ENCODE measurements around the gene KLHL29. TPM values are rescaled to one million over a fixed set of nuclear protein-coding genes. Genes with fewer than 3 reads are reported as not detected.

The KLHL29 gene
- total RNA-seq, 2 experiments from 2014 or later = 0.88 to 0.99 TPM

DNA sequence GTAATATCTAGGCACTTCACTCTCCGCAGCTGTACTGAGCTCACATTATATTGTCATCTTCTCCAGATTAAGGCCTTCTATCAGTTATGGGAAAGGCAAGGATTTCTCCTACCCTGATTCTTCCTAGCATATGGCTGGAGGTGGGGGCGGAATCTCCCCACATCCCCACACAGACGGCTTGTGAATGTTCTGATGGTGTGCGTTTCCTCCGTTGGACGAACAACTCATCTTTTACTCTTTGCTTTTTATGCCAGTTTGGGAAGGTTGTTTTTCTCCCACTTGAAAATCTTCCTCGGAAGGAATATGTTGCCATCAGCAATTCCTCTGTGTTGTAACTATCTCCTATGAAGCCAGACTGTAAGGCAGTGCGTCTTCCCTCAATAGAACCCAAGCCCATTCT lies 24.3 kb downstream of the KLHL29 start:
- Mint-ChIP-seq H3K27ac (no peak overlapping the region), H3K4me1 (ENCODE audit: low read depth) (no peaks in the 10 kb centered on the region), H3K9me3 (no peaks in the 10 kb centered on the region), H3K4me3 (no peak overlapping the region), H3K36me3 (no peaks in the 10 kb centered on the region), H3K27me3 (peaks cover 2% of the 10 kb centered on the region)
- DNase-seq = no peak
- intact Hi-C loops (cut with micrococcal nuclease) = no loop called here
- POLR2A ChIA-PET = no interaction called here
- CTCF ChIA-PET = no interaction called here

DNA sequence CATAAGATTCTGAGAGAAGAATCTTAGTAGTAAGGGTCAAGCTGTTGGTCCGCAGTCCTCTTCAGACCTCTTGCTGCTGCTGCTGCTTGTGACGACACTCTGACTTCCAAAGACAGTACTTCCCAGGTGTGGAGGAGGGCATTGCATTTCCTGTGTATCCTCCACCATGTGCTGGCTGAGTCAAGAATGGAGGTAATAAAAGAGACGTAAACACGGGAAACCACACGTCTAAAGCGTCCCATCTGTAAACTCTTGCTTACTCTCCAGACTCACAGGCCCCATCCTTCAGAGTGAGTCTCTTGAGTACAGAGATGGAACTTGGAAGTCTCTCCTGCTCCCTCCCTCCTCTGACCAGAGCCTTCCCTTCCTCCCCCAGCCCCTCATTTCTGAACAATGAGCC lies 25.6 kb downstream of the KLHL29 start:
- DNase-seq = no peak
- Mint-ChIP-seq H3K4me3 (no peak overlapping the region), H3K36me3 (no peaks in the 10 kb centered on the region), H3K27me3 (peaks cover 2% of the 10 kb centered on the region), H3K4me1 (ENCODE audit: low read depth) (no peaks in the 10 kb centered on the region), H3K9me3 (no peaks in the 10 kb centered on the region), H3K27ac (no peak overlapping the region)
- intact Hi-C loops (cut with micrococcal nuclease) = no loop called here
- ChIA-PET CTCF (no interaction called here), POLR2A (no interaction called here)

DNA sequence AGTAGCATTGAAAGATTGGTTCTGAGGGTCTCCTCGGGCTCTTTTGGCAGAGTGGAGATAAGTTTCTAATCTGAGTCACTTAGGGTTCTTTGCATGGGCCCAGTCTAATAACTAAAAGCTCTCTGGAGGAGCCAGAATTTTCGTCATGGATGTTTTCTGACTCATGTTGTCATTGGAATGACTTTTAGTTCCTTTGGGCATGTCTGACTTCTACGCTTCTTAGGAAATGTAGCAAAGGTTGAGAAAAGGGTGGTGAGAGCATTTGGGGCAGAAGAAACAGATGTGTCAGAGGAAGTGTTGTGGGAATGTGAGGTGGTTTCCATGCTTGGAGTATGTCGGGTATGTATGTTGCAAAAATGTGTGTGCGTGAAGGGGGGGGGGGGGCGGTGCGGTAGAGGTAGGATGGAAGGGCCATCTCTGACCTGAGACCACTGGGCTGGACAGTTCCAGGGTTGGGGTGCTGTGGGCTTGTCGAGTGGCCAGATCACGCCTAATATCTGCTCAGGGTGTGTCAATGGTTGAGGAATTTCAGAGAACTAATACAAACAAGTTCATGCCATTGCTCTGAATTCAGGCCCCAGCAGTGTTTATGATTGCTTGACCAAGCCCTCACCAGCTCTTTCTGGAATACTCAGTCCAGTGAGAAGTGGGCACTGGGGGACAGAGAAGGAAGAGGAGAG lies 26.9 kb downstream of the KLHL29 start:
- Mint-ChIP-seq H3K4me1 (ENCODE audit: low read depth) (no peaks in the 10 kb centered on the region), H3K27me3 (peaks cover 2% of the 10 kb centered on the region), H3K27ac (no peak overlapping the region), H3K9me3 (no peaks in the 10 kb centered on the region), H3K4me3 (no peak overlapping the region), H3K36me3 (no peaks in the 10 kb centered on the region)
- ChIA-PET POLR2A (no interaction called here), CTCF (no interaction called here)
- intact Hi-C loops (cut with micrococcal nuclease) = no loop called here
- no peak for DNase-seq

DNA sequence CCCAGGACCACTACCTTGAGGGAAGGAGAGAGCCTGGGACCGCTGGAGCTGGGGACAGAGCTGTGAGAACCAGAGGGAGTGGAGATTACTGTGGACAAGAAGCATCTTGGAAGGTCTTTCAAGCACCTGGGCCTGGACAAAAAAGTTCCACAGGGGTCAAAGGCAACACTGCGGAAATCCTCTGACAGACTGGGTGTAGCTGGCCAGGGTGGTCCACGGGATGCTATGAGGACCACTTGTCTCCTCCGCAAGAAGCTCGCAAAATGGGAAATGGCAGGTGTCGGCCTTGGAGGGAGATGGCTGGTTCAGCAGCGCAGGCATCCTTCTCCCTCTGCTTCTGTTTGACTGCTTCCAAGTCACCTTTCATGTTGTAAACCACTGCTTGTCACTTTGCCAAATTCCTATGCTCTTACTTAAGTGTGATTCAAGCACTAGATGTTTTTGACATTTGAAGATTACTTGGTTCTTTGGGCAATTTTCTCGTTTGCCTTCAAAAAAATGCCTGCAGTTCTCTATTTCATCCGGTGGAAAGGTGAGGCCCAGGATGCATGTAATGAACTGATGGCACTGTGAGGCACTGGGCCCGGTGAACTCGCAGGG lies 27.7 kb downstream of the KLHL29 start:
- no peak overlapping the region for H3K4me3 Mint-ChIP-seq
- H3K36me3 Mint-ChIP-seq = no peaks in the 10 kb centered on the region
- no peak overlapping the region for H3K27ac Mint-ChIP-seq
- DNase-seq = no peak
- CTCF ChIA-PET = no interaction called here
- peaks cover 2% of the 10 kb centered on the region for H3K27me3 Mint-ChIP-seq
- intact Hi-C loops (cut with micrococcal nuclease) = no loop called here
- POLR2A ChIA-PET = no interaction called here
- H3K4me1 Mint-ChIP-seq (ENCODE audit: low read depth) = no peaks in the 10 kb centered on the region
- no peaks in the 10 kb centered on the region for H3K9me3 Mint-ChIP-seq

DNA sequence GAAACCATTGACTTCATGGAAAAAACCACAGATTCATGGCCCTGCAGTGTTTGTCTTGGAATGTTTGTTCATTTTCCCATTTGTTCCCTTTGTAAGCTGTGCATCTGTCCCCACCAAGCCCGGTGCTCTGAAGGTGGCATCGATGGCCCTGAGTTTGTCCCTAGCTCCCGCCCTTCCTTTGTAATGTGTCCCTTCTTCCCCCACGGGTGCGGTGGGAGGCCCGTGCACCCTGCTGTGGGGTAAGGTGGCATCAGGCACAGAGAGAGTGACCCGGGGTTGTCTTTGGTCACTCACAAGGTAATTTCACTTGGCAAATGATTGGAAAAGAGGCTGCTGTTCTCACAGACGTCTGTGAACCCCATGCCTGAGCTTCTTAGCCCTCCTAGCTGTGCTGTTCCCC lies 28.7 kb downstream of the KLHL29 start:
- Mint-ChIP-seq H3K4me1 (ENCODE audit: low read depth) (no peaks in the 10 kb centered on the region), H3K4me3 (no peak overlapping the region), H3K36me3 (no peaks in the 10 kb centered on the region), H3K9me3 (no peaks in the 10 kb centered on the region), H3K27me3 (peaks cover 2% of the 10 kb centered on the region), H3K27ac (no peak overlapping the region)
- CTCF ChIA-PET = no interaction called here
- POLR2A ChIA-PET = no interaction called here
- no peak for DNase-seq
- intact Hi-C loops (cut with micrococcal nuclease) = no loop called here

DNA sequence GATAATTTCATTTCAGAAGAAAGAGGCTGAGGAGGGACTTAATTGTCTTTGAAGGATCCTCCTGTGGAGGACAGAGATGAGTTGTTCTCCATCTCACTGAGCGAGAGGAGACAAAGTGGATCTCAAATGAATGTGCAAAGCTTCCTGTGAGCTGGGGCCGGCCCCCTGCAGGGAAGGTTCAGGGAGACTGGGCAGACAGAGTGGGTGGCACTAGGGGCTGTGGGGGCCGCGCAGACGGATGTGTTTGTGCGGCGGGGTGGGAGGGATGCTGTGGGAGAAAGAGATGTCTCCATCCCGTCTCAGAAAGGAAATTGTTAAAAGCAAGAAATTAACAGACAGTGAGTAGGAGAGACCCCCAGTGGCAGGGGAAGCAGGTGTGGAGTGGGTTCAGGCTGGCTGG lies 29.1 kb downstream of the KLHL29 start:
- ChIA-PET CTCF (no interaction called here), POLR2A (no interaction called here)
- H3K36me3 Mint-ChIP-seq = no peaks in the 10 kb centered on the region
- DNase-seq = no peak
- no peaks in the 10 kb centered on the region for H3K9me3 Mint-ChIP-seq
- H3K4me1 Mint-ChIP-seq (ENCODE audit: low read depth) = no peaks in the 10 kb centered on the region
- intact Hi-C loops (cut with micrococcal nuclease) = no loop called here
- no peak overlapping the region for H3K4me3 Mint-ChIP-seq
- H3K27ac Mint-ChIP-seq = no peak overlapping the region
- H3K27me3 Mint-ChIP-seq = peaks cover 2% of the 10 kb centered on the region

DNA sequence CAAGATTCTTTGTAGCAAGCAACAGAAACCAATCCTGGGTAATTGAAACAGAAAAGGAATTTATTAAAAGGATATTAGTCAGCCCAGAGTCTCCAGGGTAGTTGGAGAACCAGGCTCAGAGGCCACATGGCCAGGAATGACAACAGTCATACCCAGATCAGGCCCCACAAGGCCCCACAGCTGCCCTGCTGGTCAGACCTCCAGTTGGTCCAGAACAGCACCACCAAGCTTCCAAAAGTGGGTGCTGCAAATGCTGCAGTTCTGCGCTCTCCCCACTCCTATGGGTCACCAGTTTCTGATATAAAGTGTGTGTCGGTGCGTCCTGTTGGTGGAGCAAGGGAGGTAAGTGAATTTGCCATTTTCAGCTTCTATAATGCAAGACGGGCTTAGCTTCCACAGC lies 29.9 kb downstream of the KLHL29 start:
- Mint-ChIP-seq H3K4me3 (no peak overlapping the region), H3K27me3 (no peaks in the 10 kb centered on the region), H3K36me3 (no peaks in the 10 kb centered on the region), H3K27ac (no peak overlapping the region), H3K9me3 (no peaks in the 10 kb centered on the region), H3K4me1 (ENCODE audit: low read depth) (no peaks in the 10 kb centered on the region)
- no peak for DNase-seq
- intact Hi-C loops (cut with micrococcal nuclease) = no loop called here
- ChIA-PET CTCF (interaction anchor here (0.5 kb wide), 1 partner anchor 36 kb away, joined by 3 read pairs; no protein-coding TSS in a partner anchor), POLR2A (no interaction called here)

DNA sequence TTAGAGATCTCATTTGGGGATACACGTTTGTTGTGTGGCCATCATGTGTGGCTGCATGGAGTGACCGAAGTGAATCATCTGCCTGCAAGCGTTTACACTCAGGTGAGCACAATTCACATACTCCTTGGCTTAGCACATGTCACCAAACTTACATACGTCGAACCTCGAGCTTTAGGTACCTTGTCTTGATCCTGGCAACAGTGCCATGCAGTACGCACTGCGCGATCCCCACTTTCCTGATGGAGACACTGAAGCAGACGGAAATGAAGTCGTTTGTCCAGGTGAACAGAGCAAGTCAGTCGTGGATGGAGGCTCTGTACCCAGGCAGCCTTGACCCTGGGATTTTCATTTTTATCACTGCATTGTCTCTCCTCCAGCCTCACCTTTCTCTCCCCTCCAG lies 32.3 kb downstream of the KLHL29 start:
- POLR2A ChIA-PET = no interaction called here
- intact Hi-C loops (cut with micrococcal nuclease) = no loop called here
- CTCF ChIA-PET = no interaction called here

DNA sequence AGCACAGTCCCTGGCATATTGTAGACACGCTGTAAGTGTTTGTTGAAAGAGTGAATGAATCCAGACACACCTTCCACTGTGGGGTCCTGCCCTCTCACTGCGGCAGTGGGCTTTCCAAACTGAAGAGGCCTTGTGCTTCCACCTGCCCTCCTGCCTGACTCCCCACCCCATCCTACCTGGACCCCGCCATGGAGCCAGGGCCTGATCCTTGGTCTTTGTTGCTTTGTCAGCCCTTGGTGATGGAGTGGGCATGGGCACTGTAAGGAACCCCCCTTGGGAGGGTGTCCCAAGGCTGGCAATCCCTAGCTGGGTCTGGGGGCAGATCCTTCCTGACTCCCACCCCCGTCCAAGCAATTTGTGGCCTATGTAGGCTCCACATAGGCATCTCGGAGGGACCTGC lies 33.1 kb downstream of the KLHL29 start:
- DNase-seq = no peak
- no peak overlapping the region for H3K27ac Mint-ChIP-seq
- H3K9me3 Mint-ChIP-seq = no peaks in the 10 kb centered on the region
- no peaks in the 10 kb centered on the region for H3K27me3 Mint-ChIP-seq
- ChIA-PET POLR2A (no interaction called here), CTCF (no interaction called here)
- intact Hi-C loops (cut with micrococcal nuclease) = no loop called here
- H3K36me3 Mint-ChIP-seq = no peaks in the 10 kb centered on the region
- no peak overlapping the region for H3K4me3 Mint-ChIP-seq
- H3K4me1 Mint-ChIP-seq (ENCODE audit: low read depth) = no peaks in the 10 kb centered on the region

More for the DNA sequence above, 32.3 kb downstream of the KLHL29 start:
- Mint-ChIP-seq H3K27ac (no peak overlapping the region), H3K4me1 (ENCODE audit: low read depth) (no peaks in the 10 kb centered on the region), H3K4me3 (no peak overlapping the region), H3K36me3 (no peaks in the 10 kb centered on the region), H3K27me3 (no peaks in the 10 kb centered on the region), H3K9me3 (no peaks in the 10 kb centered on the region)
- DNase-seq = no peak

DNA sequence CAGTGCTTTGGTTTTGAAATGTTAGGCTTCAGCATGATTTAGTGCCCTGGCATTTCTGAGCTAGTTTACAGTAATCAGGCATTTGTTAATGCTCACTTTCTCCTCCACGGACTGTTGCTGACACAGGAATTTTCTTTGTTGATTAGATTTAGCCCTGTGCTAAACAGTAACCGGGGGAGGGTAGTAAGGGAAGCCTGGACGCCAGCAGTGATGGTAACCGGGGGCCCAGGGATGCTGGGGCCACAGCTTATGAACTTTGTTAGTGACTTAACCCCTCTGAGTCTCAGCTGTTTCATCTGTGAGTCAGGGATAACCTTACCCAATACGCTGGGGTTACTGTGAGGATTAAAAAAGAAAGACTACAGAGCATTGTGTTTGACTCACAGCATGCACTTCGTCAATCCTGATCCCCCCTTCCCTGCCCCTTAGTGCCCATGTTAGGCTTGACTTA lies 33.5 kb downstream of the KLHL29 start:
- no peaks in the 10 kb centered on the region for H3K9me3 Mint-ChIP-seq
- intact Hi-C loops (cut with micrococcal nuclease) = no loop called here
- H3K4me3 Mint-ChIP-seq = no peak overlapping the region
- no peak overlapping the region for H3K27ac Mint-ChIP-seq
- no peak for DNase-seq
- POLR2A ChIA-PET = no interaction called here
- H3K4me1 Mint-ChIP-seq (ENCODE audit: low read depth) = no peaks in the 10 kb centered on the region
- CTCF ChIA-PET = no interaction called here
- no peaks in the 10 kb centered on the region for H3K27me3 Mint-ChIP-seq
- no peaks in the 10 kb centered on the region for H3K36me3 Mint-ChIP-seq

DNA sequence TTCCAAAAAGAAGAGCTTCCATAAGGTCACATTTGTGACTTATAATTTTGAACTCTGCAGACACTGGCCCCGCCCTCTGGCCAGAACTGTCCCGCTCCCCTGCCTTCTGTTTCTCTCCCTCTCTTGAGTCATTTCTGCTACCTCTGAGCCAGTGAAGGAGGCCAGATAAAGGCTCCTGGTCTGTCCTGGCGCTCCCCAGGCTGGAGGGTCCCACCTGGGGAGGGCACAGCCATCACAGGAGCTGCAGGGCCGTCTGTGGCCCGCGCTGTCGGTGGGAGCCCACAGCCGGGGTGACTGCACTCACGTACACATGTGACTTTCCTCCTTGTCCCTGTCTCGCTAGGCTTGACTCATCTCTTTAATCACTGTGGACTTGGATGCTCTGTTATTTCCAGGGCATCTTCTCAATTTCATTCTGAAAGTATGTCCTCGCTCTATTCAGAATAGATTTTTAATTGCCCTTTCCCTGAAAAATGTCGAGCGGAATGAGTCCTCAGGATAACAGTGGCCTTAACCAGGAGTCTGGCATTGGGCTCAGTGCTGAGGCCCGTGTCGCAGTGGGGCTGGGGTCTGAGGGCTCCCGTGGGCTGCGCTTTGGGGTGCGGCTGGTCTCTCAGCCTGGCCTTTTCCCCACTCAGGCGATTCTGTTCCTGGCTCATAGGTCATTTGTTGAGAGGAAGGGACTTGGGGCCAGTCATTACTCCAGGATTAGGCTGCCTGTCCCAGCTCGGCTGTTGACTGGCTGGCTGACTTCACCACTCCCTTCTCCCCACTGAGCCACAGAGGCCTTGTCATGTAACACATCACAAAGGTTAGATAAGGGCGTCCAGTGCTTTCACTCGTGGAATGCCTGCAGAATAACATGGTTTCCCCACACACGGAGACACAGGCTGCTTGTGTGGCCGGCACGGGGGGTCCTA lies 34.5 kb downstream of the KLHL29 start:
- H3K4me3 Mint-ChIP-seq = no peak overlapping the region
- ChIA-PET CTCF (no interaction called here), POLR2A (no interaction called here)
- no peaks in the 10 kb centered on the region for H3K36me3 Mint-ChIP-seq
- H3K9me3 Mint-ChIP-seq = no peaks in the 10 kb centered on the region
- intact Hi-C loops (cut with micrococcal nuclease) = no loop called here
- no peak for DNase-seq
- no peak overlapping the region for H3K27ac Mint-ChIP-seq
- no peaks in the 10 kb centered on the region for H3K27me3 Mint-ChIP-seq
- H3K4me1 Mint-ChIP-seq (ENCODE audit: low read depth) = no peaks in the 10 kb centered on the region

DNA sequence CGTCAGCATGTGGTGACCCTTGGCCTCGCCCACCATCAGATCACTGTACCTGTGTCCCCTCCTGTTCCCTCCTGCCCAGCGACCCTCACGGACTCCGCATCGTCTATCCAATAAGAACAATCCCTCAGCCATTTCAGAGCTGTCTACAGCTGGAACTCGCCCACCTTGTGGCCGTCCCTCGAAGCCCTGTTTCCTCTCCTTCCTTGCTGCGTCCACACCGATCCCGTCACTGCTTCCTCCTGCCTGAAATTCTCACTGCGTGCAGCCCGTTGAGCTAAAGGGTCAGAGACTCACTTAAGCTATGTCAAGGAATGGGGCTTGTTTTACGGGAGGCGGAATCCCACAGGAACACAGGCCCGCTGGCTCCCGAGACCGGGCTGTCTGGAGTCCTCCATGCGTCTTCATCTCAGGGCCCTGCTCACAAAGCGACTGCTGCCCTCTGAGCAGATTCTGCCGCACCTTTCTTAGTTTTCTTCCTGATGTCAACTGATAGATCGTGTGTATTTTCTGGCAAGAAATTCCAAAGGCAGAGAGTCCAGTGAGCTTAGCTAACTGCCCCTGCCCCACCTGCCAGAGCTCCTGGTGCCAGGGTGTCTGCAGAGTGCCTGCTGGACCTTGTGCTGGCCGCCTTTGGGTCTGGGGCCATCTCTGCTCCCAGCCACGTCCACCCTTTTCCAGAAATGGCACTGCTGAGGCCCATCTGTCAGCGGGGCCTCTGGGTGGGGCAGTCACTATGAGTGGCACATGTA lies 35.3 kb downstream of the KLHL29 start:
- DNase-seq = no peak
- intact Hi-C loops (cut with micrococcal nuclease) = no loop called here
- H3K27me3 Mint-ChIP-seq = no peaks in the 10 kb centered on the region
- POLR2A ChIA-PET = no interaction called here
- CTCF ChIA-PET = no interaction called here
- H3K4me3 Mint-ChIP-seq = no peak overlapping the region
- H3K9me3 Mint-ChIP-seq = no peaks in the 10 kb centered on the region
- H3K36me3 Mint-ChIP-seq = no peaks in the 10 kb centered on the region
- H3K27ac Mint-ChIP-seq = no peak overlapping the region
- no peaks in the 10 kb centered on the region for H3K4me1 Mint-ChIP-seq (ENCODE audit: low read depth)

All from activated CD4-positive, alpha-beta memory T cell treated with anti-CD3 and anti-CD28 coated beads for 36 hours (primary cell).